SU-DHL-6 (cell line): ENCODE measurements around the gene RAVER1.

Source experiments
- EZH2phosphoT487 ChIP-seq: fragments of 200-600 bp; sonication (generic), shearing (Covaris generic); conservative IDR thresholded peaks from 2 replicates; pipeline ENCODE4 v1.6.1; 2018; ENCODE audit warnings: mild to moderate bottlenecking, antibody characterized with exemption, low read length, moderate library complexity, mixed read lengths
- TF ChIP-seq, protein P1 (sequence below): fragments of 200-600 bp; sonication (generic); IDR thresholded peaks from one replicate; pipeline ENCODE4 v1.5.1; 2017; ENCODE audit warnings: antibody characterized with exemption, mild to moderate bottlenecking, low read length, moderate library complexity; ENCODE audit not compliant: insufficient read depth, poor library complexity, severe bottlenecking

DNA sequence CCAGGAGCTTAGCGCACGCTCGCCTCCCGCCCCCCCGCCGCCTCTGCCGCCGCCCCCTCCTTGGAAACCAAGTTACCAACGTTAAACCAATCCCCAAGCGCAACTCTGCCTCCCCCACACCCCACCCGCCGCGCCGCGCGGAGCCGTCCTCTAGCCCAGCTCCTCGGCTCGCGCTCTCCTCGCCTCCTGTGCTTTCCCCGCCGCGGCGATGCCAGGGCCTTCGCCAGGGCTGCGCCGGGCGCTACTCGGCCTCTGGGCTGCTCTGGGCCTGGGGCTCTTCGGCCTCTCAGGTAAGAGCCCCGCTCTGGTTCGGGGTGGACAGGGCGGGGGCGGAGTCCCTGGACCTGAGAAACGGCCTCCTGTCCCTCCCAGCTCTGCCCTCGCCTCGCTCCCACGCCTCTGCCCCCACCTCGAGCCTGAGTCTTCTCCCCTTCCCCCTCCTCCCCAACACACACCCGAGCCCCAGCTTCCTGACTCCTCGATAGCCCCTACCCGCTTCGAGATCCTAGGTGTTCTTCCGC, 43.4 kb downstream of the RAVER1 start, which contains the start of gene ICAM5:
- TF ChIP-seq, protein P1, sequence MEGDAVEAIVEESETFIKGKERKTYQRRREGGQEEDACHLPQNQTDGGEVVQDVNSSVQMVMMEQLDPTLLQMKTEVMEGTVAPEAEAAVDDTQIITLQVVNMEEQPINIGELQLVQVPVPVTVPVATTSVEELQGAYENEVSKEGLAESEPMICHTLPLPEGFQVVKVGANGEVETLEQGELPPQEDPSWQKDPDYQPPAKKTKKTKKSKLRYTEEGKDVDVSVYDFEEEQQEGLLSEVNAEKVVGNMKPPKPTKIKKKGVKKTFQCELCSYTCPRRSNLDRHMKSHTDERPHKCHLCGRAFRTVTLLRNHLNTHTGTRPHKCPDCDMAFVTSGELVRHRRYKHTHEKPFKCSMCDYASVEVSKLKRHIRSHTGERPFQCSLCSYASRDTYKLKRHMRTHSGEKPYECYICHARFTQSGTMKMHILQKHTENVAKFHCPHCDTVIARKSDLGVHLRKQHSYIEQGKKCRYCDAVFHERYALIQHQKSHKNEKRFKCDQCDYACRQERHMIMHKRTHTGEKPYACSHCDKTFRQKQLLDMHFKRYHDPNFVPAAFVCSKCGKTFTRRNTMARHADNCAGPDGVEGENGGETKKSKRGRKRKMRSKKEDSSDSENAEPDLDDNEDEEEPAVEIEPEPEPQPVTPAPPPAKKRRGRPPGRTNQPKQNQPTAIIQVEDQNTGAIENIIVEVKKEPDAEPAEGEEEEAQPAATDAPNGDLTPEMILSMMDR: no peak
- TF ChIP-seq EZH2phosphoT487: no peak
